ENCODE measurements around the gene STK17B.

The STK17B gene

DNA sequence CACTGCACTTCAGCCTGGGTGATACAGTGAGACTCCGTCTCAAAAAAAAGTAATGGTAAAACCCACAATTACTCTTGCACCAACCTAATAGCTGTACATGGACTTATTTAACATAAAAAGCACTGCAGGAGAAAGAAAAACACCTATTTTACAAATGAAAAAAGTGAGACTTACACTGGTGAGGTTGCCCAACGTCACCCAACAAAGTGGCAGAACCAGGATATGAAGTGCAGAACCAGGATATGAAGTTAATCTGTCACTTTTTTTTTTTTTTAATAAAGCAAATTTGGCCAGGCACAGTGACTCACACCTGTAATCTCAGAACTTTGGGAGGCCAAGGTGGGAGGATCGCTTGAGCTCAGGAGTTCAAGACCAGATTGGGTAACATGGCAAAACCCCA is 13.5 kb upstream of the STK17B start:
- Histone ChIP-seq H3K27ac (replicated peaks; ENCODE audit: low read length) (no peak overlapping the region), H3K27me3 (ENCODE audit: control insufficient read depth in 3 of 3, insufficient read depth in 3 of 3, low read depth in 1 of 3, low read length in 3 of 3) (peaks cover 0 to 48% (median 0%) of the 10 kb centered on the region in 3 experiments), H2AFZ (ENCODE audit: low read length) (no peak overlapping the region), H2AK5ac (ENCODE audit: low read depth, low read length) (no peak overlapping the region), H2BK5ac (ENCODE audit: low read length) (no peak overlapping the region), H3K4me3 (ENCODE audit: low read length in 2 of 2) (no peak overlapping the region), H3K4me1 (ENCODE audit: control insufficient read depth in 2 of 2, insufficient read depth in 1 of 2, low read depth in 1 of 2, low read length in 2 of 2) (no peaks in the 10 kb centered on the region), H3K36me3 (replicated peaks in 1 of 2; ENCODE audit: control insufficient read depth in 2 of 2, insufficient read depth in 2 of 2, low read length in 2 of 2) (no peaks in the 10 kb centered on the region), H3K4ac (ENCODE audit: low read length) (no peak overlapping the region), H2BK12ac (ENCODE audit: low read length) (no peak overlapping the region), H4K91ac (ENCODE audit: low read depth, low read length, poor library complexity) (no peak overlapping the region), H3K4me2 (ENCODE audit: insufficient read depth, low read length, poor library complexity, severe bottlenecking) (no peak overlapping the region), H3K9me3 (replicated peaks in 1 of 2; ENCODE audit: control insufficient read depth in 2 of 2, insufficient read depth in 1 of 2, low read depth in 1 of 2, low read length in 2 of 2) (peaks cover 0 to 1% of the 10 kb centered on the region in 2 donors), H3K23ac (ENCODE audit: low read depth, low read length, poor library complexity) (no peak overlapping the region), H3K14ac (ENCODE audit: low read length) (no peak overlapping the region), H3K18ac (ENCODE audit: low read length) (no peak overlapping the region), H3K9ac (ENCODE audit: low read depth, low read length, poor library complexity) (no peak overlapping the region), H4K8ac (ENCODE audit: low read depth, low read length) (no peak overlapping the region), H2BK120ac (ENCODE audit: low read depth, low read length) (no peak overlapping the region), H2BK15ac (ENCODE audit: low read length) (no peak overlapping the region), H3K79me1 (ENCODE audit: low read depth, low read length) (no peaks in the 10 kb centered on the region)
- WGBS, 2 donors (ENCODE audit: extremely low coverage in 2 of 2, insufficient read length in 2 of 2, insufficient replicate concordance in 1 of 2): no CpG with 5 or more reads among the region's 3 CpGs
- no peak for DNase-seq (ENCODE audit: low spot score)

DNA sequence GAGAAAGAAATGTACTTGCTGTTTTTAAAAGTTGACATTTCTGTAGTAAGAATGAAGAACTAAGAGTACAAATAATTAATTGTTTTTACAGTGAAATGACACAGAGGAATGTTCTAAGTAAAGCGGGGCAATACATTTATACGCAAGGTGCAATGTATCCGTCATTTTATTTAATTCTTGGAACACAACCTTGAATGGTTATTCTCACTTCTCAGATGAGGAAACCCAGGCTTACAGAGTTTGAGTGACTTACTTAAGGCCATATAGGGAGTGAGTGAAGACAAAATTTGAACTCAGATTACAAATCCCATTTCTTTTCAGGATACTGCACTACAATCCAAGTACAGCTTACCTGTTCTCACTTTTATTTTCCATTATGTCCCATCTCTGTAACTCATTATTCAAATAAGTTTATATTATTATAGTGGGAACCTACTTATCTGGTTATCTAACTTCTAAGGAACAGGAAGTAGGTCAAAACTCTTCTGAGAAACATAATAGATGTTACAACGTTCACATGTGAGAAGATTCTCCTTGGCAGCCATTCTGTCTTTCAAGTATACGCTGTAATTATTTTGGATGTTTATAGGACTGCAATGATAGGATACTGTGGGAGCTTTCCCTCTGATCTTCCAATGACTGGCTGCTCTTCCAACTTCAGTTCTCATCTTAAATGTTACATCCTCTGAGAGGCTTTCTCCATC is 12.3 kb upstream of the STK17B start:
- DNase-seq (ENCODE audit: low spot score): no peak
- no peak overlapping the region for H4K8ac ChIP-seq (ENCODE audit: low read depth, low read length)
- H3K4me1 ChIP-seq (ENCODE audit: control insufficient read depth in 2 of 2, insufficient read depth in 1 of 2, low read depth in 1 of 2, low read length in 2 of 2): no peaks in the 10 kb centered on the region
- H3K27ac ChIP-seq (replicated peaks; ENCODE audit: low read length): no peak overlapping the region
- H3K23ac ChIP-seq (ENCODE audit: low read depth, low read length, poor library complexity): no peak overlapping the region
- H3K4ac ChIP-seq (ENCODE audit: low read length): no peak overlapping the region
- no peak overlapping the region for H2BK15ac ChIP-seq (ENCODE audit: low read length)
- H2AFZ ChIP-seq (ENCODE audit: low read length): no peak overlapping the region
- no CpG with 5 or more reads among the region's 5 CpGs for WGBS, 2 donors (ENCODE audit: extremely low coverage in 2 of 2, insufficient read length in 2 of 2, insufficient replicate concordance in 1 of 2)
- H3K4me3 ChIP-seq (ENCODE audit: low read length in 2 of 2): no peak overlapping the region
- H3K4me2 ChIP-seq (ENCODE audit: insufficient read depth, low read length, poor library complexity, severe bottlenecking): no peak overlapping the region
- H3K36me3 ChIP-seq (replicated peaks in 1 of 2; ENCODE audit: control insufficient read depth in 2 of 2, insufficient read depth in 2 of 2, low read length in 2 of 2): no peaks in the 10 kb centered on the region
- no peak overlapping the region for H2BK12ac ChIP-seq (ENCODE audit: low read length)
- H2BK5ac ChIP-seq (ENCODE audit: low read length): no peak overlapping the region
- H3K9ac ChIP-seq (ENCODE audit: low read depth, low read length, poor library complexity): no peak overlapping the region
- H3K18ac ChIP-seq (ENCODE audit: low read length): no peak overlapping the region
- H2AK5ac ChIP-seq (ENCODE audit: low read depth, low read length): no peak overlapping the region
- no peak overlapping the region for H3K14ac ChIP-seq (ENCODE audit: low read length)
- H2BK120ac ChIP-seq (ENCODE audit: low read depth, low read length): no peak overlapping the region
- H3K79me1 ChIP-seq (ENCODE audit: low read depth, low read length): no peaks in the 10 kb centered on the region
- peaks cover 0 to 1% of the 10 kb centered on the region in 2 donors for H3K9me3 ChIP-seq (replicated peaks in 1 of 2; ENCODE audit: control insufficient read depth in 2 of 2, insufficient read depth in 1 of 2, low read depth in 1 of 2, low read length in 2 of 2)
- H3K27me3 ChIP-seq (ENCODE audit: control insufficient read depth in 3 of 3, insufficient read depth in 3 of 3, low read depth in 1 of 3, low read length in 3 of 3): peaks cover 0 to 50% (median 0%) of the 10 kb centered on the region in 3 experiments
- no peak overlapping the region for H4K91ac ChIP-seq (ENCODE audit: low read depth, low read length, poor library complexity)

GRCh38 chr2:196183172-196183473 is 11.7 kb upstream of the STK17B start:
- Histone ChIP-seq H3K4me2 (ENCODE audit: insufficient read depth, low read length, poor library complexity, severe bottlenecking) (no peak overlapping the region), H3K4me3 (ENCODE audit: low read length in 2 of 2) (no peak overlapping the region), H3K4ac (ENCODE audit: low read length) (no peak overlapping the region), H2BK12ac (ENCODE audit: low read length) (no peak overlapping the region), H3K4me1 (ENCODE audit: control insufficient read depth in 2 of 2, insufficient read depth in 1 of 2, low read depth in 1 of 2, low read length in 2 of 2) (no peaks in the 10 kb centered on the region), H4K91ac (ENCODE audit: low read depth, low read length, poor library complexity) (no peak overlapping the region), H3K79me1 (ENCODE audit: low read depth, low read length) (no peaks in the 10 kb centered on the region), H3K23ac (ENCODE audit: low read depth, low read length, poor library complexity) (no peak overlapping the region), H3K18ac (ENCODE audit: low read length) (no peak overlapping the region), H4K8ac (ENCODE audit: low read depth, low read length) (no peak overlapping the region), H3K14ac (ENCODE audit: low read length) (no peak overlapping the region), H2BK15ac (ENCODE audit: low read length) (no peak overlapping the region), H2BK5ac (ENCODE audit: low read length) (no peak overlapping the region), H2BK120ac (ENCODE audit: low read depth, low read length) (no peak overlapping the region), H3K27me3 (ENCODE audit: control insufficient read depth in 3 of 3, insufficient read depth in 3 of 3, low read depth in 1 of 3, low read length in 3 of 3) (peaks cover 0 to 46% (median 0%) of the 10 kb centered on the region in 3 experiments), H2AK5ac (ENCODE audit: low read depth, low read length) (no peak overlapping the region), H3K36me3 (replicated peaks in 1 of 2; ENCODE audit: control insufficient read depth in 2 of 2, insufficient read depth in 2 of 2, low read length in 2 of 2) (no peaks in the 10 kb centered on the region), H3K9ac (ENCODE audit: low read depth, low read length, poor library complexity) (no peak overlapping the region), H3K9me3 (replicated peaks in 1 of 2; ENCODE audit: control insufficient read depth in 2 of 2, insufficient read depth in 1 of 2, low read depth in 1 of 2, low read length in 2 of 2) (peaks cover 0 to 1% of the 10 kb centered on the region in 2 donors), H2AFZ (ENCODE audit: low read length) (no peak overlapping the region), H3K27ac (replicated peaks; ENCODE audit: low read length) (no peak overlapping the region)
- DNase-seq (ENCODE audit: low spot score): no peak
- no CpG with 5 or more reads among the region's 3 CpGs for WGBS, 2 donors (ENCODE audit: extremely low coverage in 2 of 2, insufficient read length in 2 of 2, insufficient replicate concordance in 1 of 2)

DNA sequence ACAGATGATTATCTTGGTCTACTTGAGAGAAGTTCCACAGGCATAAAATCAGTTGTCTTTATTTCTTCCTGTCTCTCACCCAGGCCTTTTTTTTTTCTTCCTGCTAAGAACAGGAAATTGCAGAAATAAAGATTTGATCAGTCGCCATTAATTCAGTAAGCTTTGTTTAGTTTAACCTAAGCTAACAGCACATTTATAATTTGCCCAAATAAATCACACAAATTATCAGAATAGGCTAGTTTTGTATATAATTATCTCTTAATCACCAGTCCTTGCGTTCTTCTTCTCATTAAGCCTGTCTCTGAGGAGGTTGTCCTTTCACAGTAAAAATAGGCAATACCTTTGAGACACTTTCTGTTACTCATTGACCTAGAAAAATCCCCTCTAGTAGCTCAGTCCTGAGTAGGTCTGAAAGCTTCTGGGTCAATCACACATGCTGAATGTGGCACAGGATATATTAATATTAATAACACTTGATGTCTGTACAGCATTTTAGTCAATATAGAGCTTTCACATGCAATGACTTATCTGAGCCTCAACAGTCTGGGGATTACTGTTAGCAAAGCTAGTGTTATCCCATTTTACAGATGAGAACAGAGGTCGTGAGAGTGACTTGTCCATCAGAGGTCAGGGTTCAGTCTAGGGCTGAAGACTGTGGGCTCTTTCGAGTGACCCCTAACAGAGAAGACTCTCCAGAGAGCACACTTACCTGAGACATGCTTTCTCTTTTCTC is 11.2 kb upstream of the STK17B start:
- H3K4me2 ChIP-seq (ENCODE audit: insufficient read depth, low read length, poor library complexity, severe bottlenecking): no peak overlapping the region
- H2BK12ac ChIP-seq (ENCODE audit: low read length): no peak overlapping the region
- WGBS, 2 donors (ENCODE audit: extremely low coverage in 2 of 2, insufficient read length in 2 of 2, insufficient replicate concordance in 1 of 2): no CpG with 5 or more reads among the region's 4 CpGs
- no peak overlapping the region for H4K91ac ChIP-seq (ENCODE audit: low read depth, low read length, poor library complexity)
- no peak overlapping the region for H3K14ac ChIP-seq (ENCODE audit: low read length)
- H3K27me3 ChIP-seq (ENCODE audit: control insufficient read depth in 3 of 3, insufficient read depth in 3 of 3, low read depth in 1 of 3, low read length in 3 of 3): peaks cover 0 to 44% (median 0%) of the 10 kb centered on the region in 3 experiments
- H2BK5ac ChIP-seq (ENCODE audit: low read length): no peak overlapping the region
- no peak for DNase-seq (ENCODE audit: low spot score)
- H2BK15ac ChIP-seq (ENCODE audit: low read length): no peak overlapping the region
- H3K4ac ChIP-seq (ENCODE audit: low read length): no peak overlapping the region
- H3K18ac ChIP-seq (ENCODE audit: low read length): no peak overlapping the region
- H2AK5ac ChIP-seq (ENCODE audit: low read depth, low read length): no peak overlapping the region
- no peaks in the 10 kb centered on the region for H3K79me1 ChIP-seq (ENCODE audit: low read depth, low read length)
- H3K4me1 ChIP-seq (ENCODE audit: control insufficient read depth in 2 of 2, insufficient read depth in 1 of 2, low read depth in 1 of 2, low read length in 2 of 2): no peaks in the 10 kb centered on the region
- no peak overlapping the region for H2AFZ ChIP-seq (ENCODE audit: low read length)
- H3K23ac ChIP-seq (ENCODE audit: low read depth, low read length, poor library complexity): no peak overlapping the region
- no peak overlapping the region for H2BK120ac ChIP-seq (ENCODE audit: low read depth, low read length)
- no peaks in the 10 kb centered on the region for H3K36me3 ChIP-seq (replicated peaks in 1 of 2; ENCODE audit: control insufficient read depth in 2 of 2, insufficient read depth in 2 of 2, low read length in 2 of 2)
- H3K27ac ChIP-seq (replicated peaks; ENCODE audit: low read length): no peak overlapping the region
- H4K8ac ChIP-seq (ENCODE audit: low read depth, low read length): no peak overlapping the region
- no peak overlapping the region for H3K9ac ChIP-seq (ENCODE audit: low read depth, low read length, poor library complexity)
- no peak overlapping the region for H3K4me3 ChIP-seq (ENCODE audit: low read length in 2 of 2)
- peaks cover 0 to 1% of the 10 kb centered on the region in 2 donors for H3K9me3 ChIP-seq (replicated peaks in 1 of 2; ENCODE audit: control insufficient read depth in 2 of 2, insufficient read depth in 1 of 2, low read depth in 1 of 2, low read length in 2 of 2)
